ENCODE data around the gene C19orf47.

Gene C19orf47

GRCh38 chr19:40337107-40337506 is 11.1 kb downstream of the C19orf47 start:
- no peaks in the 10 kb centered on the region for H3K4me1 ChIP-seq (ENCODE audit: insufficient read depth, low read length, poor library complexity, severe bottlenecking)
- no peak overlapping the region for H3K4me3 ChIP-seq (ENCODE audit: low read length, poor library complexity, severe bottlenecking)
- no peaks in the 10 kb centered on the region for H3K9me3 ChIP-seq (ENCODE audit: insufficient read depth, low read depth, low read length)
- no peaks in the 10 kb centered on the region for H3K9me2 ChIP-seq (replicated peaks; ENCODE audit: low read depth, low read length)
- no peak overlapping the region for H2AFZ ChIP-seq (ENCODE audit: low read length)
- no peak overlapping the region for H3K4me2 ChIP-seq (ENCODE audit: low read depth, low read length, poor library complexity, severe bottlenecking)
- H3F3A ChIP-seq (ENCODE audit: low read depth) = no peaks in the 10 kb centered on the region
- H3K27me3 ChIP-seq (ENCODE audit: insufficient read depth, low read length, poor library complexity, severe bottlenecking) = no peaks in the 10 kb centered on the region
- TF ChIP-seq EZH2phosphoT487 (IDR thresholded peaks at IDR 0.05; ENCODE audit: borderline replicate concordance) (no peak), CTCF (conservative IDR thresholded peaks at IDR 0.05; ENCODE audit: low read length) (no peak)
- no peak overlapping the region for H3K9ac ChIP-seq (ENCODE audit: low read depth, low read length, poor library complexity, severe bottlenecking)
- peaks cover 29% of the 10 kb centered on the region; the same call in 1 of the 2 replicates for H3K36me3 ChIP-seq (ENCODE audit: insufficient read depth, low read length)
- H3K79me2 ChIP-seq (ENCODE audit: insufficient read depth, low read length) = peaks cover 6% of the 10 kb centered on the region; the same call in 1 of the 2 replicates
- H4K20me1 ChIP-seq (ENCODE audit: insufficient read depth, low read length, poor library complexity, severe bottlenecking) = peaks cover 3% of the 10 kb centered on the region

- Histone ChIP-seq H3K9ac (ENCODE audit: low read depth, low read length, poor library complexity, severe bottlenecking) (no peak overlapping the region), H3K9me3 (ENCODE audit: insufficient read depth, low read depth, low read length) (no peaks in the 10 kb centered on the region), H2AFZ (ENCODE audit: low read length) (no peak overlapping the region), H4K20me1 (ENCODE audit: insufficient read depth, low read length, poor library complexity, severe bottlenecking) (peaks cover 3% of the 10 kb centered on the region), H3K4me3 (ENCODE audit: low read length, poor library complexity, severe bottlenecking) (no peak overlapping the region), H3K36me3 (ENCODE audit: insufficient read depth, low read length) (peaks cover 34% of the 10 kb centered on the region; the same call in 1 of the 2 replicates), H3K79me2 (ENCODE audit: insufficient read depth, low read length) (peaks cover 4% of the 10 kb centered on the region; the same call in 1 of the 2 replicates), H3F3A (ENCODE audit: low read depth) (no peaks in the 10 kb centered on the region), H3K27me3 (ENCODE audit: insufficient read depth, low read length, poor library complexity, severe bottlenecking) (no peaks in the 10 kb centered on the region), H3K4me2 (ENCODE audit: low read depth, low read length, poor library complexity, severe bottlenecking) (no peak overlapping the region), H3K4me1 (ENCODE audit: insufficient read depth, low read length, poor library complexity, severe bottlenecking) (no peaks in the 10 kb centered on the region), H3K9me2 (replicated peaks; ENCODE audit: low read depth, low read length) (no peaks in the 10 kb centered on the region)
- TF ChIP-seq CTCF (conservative IDR thresholded peaks at IDR 0.05; ENCODE audit: low read length) = no peak
- TF ChIP-seq EZH2phosphoT487 (IDR thresholded peaks at IDR 0.05; ENCODE audit: borderline replicate concordance) = no peak
Observed at GRCh38 chr19:40336601-40336900, 11.6 kb downstream of the C19orf47 start.

GRCh38 chr19:40335855-40336600 is 12.2 kb downstream of the C19orf47 start:
- H3K4me3 ChIP-seq (ENCODE audit: low read length, poor library complexity, severe bottlenecking) = no peak overlapping the region
- no peaks in the 10 kb centered on the region for H3K9me3 ChIP-seq (ENCODE audit: insufficient read depth, low read depth, low read length)
- H3K36me3 ChIP-seq (ENCODE audit: insufficient read depth, low read length) = peaks cover 40% of the 10 kb centered on the region; the same call in 1 of the 2 replicates
- peaks cover 3% of the 10 kb centered on the region for H4K20me1 ChIP-seq (ENCODE audit: insufficient read depth, low read length, poor library complexity, severe bottlenecking)
- no peak overlapping the region for H3K9ac ChIP-seq (ENCODE audit: low read depth, low read length, poor library complexity, severe bottlenecking)
- no peaks in the 10 kb centered on the region for H3K9me2 ChIP-seq (replicated peaks; ENCODE audit: low read depth, low read length)
- TF ChIP-seq EZH2phosphoT487 (IDR thresholded peaks at IDR 0.05; ENCODE audit: borderline replicate concordance) = no peak
- TF ChIP-seq CTCF (conservative IDR thresholded peaks at IDR 0.05; ENCODE audit: low read length) = no peak
- no peaks in the 10 kb centered on the region for H3K27me3 ChIP-seq (ENCODE audit: insufficient read depth, low read length, poor library complexity, severe bottlenecking)
- H3K4me1 ChIP-seq (ENCODE audit: insufficient read depth, low read length, poor library complexity, severe bottlenecking) = no peaks in the 10 kb centered on the region
- peaks cover 4% of the 10 kb centered on the region; the same call in 1 of the 2 replicates for H3K79me2 ChIP-seq (ENCODE audit: insufficient read depth, low read length)
- H3K4me2 ChIP-seq (ENCODE audit: low read depth, low read length, poor library complexity, severe bottlenecking) = no peak overlapping the region
- no peaks in the 10 kb centered on the region for H3F3A ChIP-seq (ENCODE audit: low read depth)
- no peak overlapping the region for H2AFZ ChIP-seq (ENCODE audit: low read length)

All from Loucy (cell line).